ENCODE results near the gene CAVIN1.

- TF ChIP-seq, protein P1, sequence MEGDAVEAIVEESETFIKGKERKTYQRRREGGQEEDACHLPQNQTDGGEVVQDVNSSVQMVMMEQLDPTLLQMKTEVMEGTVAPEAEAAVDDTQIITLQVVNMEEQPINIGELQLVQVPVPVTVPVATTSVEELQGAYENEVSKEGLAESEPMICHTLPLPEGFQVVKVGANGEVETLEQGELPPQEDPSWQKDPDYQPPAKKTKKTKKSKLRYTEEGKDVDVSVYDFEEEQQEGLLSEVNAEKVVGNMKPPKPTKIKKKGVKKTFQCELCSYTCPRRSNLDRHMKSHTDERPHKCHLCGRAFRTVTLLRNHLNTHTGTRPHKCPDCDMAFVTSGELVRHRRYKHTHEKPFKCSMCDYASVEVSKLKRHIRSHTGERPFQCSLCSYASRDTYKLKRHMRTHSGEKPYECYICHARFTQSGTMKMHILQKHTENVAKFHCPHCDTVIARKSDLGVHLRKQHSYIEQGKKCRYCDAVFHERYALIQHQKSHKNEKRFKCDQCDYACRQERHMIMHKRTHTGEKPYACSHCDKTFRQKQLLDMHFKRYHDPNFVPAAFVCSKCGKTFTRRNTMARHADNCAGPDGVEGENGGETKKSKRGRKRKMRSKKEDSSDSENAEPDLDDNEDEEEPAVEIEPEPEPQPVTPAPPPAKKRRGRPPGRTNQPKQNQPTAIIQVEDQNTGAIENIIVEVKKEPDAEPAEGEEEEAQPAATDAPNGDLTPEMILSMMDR (IDR thresholded peaks at IDR 0.05), result no peak
- TF ChIP-seq EZH2 (IDR thresholded peaks at IDR 0.05) (no peak), EZH2phosphoT487 (IDR thresholded peaks at IDR 0.05) (no peak)
Observed at GRCh38 chr17:42436391-42436790, 13.3 kb upstream of the CAVIN1 start.

Data from neural progenitor cell (in vitro differentiated cells).